Raji (cell line): ENCODE measurements around the gene KIF5A.

Source experiments
- POLR2A ChIP-seq: IDR thresholded peaks from 2 replicates; pipeline ENCODE4 v1.6.1; 2011; ENCODE audit warnings: low read depth, low read length, control low read depth; ENCODE audit not compliant: insufficient read depth

Gene KIF5A

DNA sequence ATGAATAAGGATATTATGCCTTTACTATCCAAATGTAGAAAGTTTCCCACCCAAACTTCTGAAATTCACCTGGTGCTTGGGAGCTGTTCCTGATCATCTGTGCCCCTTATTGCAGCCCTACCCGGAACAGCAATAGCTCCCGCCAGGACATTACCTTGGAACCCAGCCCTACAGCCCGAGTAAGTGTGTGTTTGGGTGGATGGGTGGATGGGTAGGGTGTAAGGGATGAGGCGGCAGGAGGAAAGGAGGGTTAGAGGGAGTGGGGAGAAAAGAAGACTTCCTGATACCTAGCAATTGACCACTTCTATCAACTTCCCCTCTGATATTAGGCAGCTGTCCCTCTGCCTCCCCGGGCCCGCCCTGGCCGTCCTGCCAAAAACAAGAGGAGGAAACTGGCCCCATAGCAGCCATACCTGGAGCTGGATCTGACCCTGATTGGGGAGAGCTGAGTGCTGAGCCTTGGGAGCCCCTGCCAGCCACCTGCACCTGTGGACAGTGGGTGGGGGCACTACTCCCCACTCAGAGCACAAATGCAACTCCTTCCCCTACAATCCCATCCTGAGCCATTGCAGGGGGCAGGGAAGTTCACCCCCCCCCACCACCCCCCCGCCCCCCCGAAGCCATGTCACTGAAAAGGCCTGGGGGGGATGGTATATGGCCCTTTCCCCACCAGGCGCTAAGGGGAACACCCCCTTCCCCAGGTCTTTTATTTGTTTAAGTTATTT is 20.9 kb upstream of the KIF5A start:
- no peak for TF ChIP-seq POLR2A

DNA sequence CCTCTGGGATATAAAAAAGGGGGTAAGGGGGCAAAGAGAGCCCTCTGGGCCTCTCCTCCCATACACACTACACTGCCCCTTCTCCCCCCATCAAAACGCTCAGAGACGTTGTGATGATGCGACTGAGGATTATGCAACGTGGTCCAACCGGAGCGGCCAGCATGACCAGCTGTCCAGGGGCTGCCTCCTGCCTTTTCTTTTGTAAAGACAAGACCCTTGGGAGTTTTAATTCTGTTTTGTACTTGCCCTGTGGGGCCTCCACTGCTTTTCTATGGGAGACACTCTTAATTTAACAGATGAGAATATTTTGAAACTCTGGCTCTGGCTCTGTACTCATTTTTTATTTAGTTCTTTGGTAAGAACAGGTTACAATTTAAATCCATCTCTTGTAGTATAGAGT is 20.0 kb upstream of the KIF5A start:
- no peak for TF ChIP-seq POLR2A

DNA sequence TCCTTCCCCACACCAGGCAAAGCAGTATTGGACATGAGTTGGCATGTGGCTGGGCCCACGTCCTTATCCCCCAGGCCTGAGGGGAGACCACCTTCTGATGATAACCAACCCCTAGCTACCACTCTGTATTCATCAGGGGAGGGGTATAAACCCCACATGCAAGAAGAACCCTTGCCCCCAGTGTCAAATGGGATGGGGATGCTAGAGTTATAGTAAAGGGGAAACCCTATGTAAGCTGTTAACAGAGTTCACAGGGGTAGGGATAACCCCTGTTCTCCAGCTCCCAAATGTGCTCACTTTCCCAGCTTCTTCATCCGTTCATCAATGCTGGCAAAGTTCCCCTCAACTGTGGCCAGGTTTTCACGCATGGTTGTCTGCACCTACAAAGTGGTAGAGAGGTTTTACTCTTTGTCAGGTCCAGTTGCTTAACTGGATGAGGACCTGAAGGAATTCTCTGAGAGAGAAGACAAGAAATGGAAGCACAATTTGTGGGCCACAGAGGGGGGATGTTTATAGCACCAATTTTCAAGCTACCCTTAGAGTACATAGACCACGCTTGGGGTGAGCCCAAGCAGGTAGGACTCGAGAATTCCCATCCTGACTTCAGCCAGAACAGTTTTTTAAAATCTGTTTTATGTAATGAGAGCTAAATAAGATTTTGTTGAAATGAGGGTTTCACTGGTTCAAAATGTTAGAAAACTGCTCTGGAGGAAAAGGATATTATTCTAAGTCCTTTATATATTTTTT is 19.3 kb upstream of the KIF5A start:
- TF ChIP-seq POLR2A = no peak

DNA sequence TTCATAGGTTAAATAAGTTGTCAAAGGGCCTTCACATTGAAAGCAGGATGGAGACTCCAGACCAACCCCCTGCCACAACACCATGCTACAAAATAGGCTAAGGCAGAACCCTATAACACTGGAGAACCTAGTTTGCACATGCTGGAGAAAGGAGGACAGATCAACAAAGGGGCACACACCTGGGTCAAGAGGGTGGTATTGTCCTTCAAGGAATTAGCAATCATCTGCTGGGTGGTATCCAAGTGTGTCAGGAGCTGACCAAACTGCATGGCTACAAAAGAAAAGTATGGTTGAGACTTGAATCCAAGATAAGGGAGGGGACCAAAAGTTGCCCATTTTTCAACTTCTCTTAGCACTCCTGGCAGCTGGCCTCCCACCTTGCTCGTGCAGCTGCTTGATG is 18.0 kb upstream of the KIF5A start:
- TF ChIP-seq POLR2A = no peak

DNA sequence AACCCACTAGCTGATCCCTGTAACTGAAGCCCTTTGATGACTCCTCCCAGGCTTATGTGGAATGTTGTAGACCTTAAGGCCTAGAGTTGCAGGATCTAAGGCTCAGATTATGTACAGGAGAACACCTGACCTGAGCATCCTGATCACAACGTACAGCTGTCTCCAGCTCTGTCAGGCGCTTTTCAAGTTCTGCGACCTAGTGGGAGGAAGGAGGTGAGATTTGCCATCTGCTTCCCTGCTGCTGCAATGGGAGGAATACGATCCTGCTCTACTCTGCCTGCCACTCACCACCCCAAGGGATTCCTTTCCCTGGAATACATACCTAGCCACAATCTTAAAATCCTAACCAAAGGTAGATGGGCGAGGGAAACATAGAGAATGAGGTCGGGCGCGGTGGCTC is 16.7 kb upstream of the KIF5A start:
- TF ChIP-seq POLR2A = no peak

DNA sequence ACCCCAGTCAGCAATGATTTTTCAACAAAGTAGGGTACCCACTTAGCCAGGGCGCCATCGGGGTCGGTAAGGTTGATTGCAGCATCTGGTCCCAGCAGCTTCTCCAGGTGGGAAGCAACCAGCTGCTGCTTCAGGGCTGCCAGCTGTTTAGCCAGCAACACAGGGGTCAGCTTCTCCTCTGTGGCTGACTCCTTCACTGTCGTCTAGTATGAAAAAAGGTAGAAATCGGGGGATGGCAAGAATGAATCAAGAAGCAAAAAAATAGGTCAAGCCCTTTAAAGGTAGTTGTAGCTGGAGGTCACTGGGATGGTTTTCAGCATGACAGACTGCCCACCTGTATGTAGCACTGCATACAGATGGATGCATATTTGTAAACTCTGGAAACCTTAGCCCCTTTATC is 15.6 kb upstream of the KIF5A start:
- TF ChIP-seq POLR2A = no peak

DNA sequence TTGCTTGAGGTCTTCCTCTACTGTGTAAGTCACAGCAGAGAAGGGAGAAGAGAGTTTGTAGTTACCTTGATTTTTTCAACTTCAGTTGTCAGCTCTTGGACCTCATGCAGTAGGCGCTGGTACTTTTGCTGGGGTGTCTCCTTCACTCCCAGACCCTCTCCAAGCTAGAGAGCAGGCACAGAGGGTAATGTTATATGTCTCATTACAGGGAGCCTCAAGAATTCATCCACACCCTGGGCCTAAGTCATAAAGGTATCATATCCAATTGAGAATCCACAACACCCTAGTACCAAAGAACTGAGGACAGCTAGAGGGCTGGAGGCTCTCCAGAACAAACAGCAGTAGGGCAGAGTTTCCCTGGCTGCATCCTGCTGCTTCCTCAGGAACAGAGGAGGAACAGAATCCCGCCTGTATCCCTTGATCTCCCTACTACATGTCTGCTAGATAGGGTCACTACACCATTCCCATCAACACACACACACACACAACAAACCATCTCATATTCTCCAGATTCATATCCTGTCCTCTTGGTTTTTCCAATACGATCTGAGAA is 14.8 kb upstream of the KIF5A start:
- no peak for TF ChIP-seq POLR2A

DNA sequence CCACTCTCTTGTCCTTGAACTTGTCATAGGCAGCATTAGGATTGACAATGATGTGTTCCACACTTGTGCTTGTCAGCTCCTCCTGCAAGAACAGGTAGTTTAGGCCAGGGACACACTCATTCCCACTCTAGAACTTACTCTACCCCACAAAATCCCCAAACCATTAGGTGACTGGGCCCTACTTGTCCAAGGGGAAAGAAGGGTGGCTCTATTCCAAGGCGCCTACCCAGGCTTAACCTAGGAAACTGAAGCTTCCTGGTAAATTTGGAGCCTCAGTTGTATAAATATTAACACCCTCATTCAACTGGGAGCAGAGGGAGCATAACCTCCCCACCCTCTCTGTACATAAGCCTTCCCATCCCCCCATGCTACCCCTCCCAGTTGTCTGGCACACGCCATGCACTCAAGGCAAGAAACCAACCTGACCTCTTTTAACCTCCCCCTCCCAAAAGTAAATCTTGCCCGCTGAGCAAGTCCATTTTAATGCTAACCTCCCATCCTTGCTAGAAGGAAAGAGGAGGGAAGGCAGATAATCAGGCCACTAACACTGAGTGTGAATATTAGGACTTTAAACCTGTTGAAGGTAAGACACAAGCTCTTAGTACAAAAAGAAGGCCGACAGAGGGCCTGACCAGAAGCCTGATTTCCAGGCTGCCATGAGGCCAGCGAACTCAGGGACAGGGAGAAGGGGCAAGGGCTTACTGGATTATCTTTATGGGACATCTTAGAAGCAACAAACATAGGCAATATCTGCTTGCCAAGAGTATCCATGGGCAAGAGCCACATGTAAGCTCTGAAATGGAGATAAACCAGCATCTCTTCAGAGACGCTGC is 13.9 kb upstream of the KIF5A start:
- no peak for TF ChIP-seq POLR2A

DNA sequence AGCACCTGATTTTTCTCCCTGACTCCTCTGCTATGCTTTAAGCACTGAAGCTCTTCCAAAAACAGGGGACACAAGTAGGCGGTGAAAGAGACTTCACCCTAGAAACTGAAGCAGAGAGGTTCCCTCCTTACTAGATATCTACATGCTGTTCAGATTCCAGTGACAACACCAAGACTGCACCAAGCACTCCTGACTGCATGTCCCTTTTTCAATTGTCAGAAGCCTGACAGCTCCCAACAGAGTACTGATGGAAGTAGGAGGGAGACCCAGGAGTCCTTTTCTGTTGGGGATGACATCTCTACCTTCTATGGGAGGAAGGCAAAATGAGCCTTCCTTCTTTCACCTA is 13.3 kb upstream of the KIF5A start:
- no peak for TF ChIP-seq POLR2A

DNA sequence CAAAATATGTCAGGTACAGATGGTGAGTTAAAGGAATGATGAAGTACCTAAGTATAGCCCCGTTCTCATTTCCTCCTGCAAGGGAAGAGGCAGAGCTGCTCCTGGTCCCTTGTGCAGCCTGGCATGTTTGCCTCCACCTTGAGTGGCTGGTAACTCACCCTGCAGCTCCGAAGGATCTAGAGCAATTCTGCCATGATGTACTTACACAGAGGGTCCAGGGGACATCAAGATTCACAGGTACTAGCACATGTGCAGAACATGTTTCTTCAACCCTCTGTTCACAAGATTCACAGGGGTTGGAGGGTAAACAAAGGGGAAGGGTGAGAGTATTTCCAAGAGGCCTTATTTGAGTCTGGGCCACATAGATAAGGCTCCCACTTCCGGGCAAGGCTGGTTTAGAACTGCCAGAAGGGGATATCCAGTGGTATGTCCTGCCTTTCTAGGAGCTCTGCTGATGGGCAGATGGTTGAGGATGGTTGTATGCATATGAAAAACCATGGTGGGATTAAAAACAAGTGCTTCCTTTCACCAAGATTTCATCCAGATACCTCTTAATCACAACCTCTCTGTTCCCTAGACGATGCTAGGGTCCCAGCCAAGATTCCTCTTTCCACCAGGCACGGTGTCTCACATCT is 10.6 kb upstream of the KIF5A start:
- no peak for TF ChIP-seq POLR2A

DNA sequence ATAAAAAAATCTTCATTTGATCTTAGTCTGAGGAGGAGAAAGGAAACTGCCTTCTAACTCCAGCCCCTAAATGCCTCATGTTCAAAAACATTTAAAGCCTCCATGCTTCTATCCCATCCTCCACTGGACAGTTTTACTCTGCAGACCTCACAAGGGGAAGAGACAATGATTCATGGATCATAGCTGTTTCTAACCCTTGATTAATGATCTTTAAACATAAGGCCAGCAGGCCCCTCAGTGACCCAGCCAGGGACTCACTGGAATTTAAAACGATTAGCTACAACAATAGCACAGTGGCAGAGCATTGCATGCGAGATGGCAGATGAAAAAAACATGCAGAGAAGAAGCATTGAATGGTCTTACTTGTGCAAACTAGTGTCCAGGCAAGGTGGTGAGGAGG is 8.8 kb upstream of the KIF5A start:
- no peak for TF ChIP-seq POLR2A

DNA sequence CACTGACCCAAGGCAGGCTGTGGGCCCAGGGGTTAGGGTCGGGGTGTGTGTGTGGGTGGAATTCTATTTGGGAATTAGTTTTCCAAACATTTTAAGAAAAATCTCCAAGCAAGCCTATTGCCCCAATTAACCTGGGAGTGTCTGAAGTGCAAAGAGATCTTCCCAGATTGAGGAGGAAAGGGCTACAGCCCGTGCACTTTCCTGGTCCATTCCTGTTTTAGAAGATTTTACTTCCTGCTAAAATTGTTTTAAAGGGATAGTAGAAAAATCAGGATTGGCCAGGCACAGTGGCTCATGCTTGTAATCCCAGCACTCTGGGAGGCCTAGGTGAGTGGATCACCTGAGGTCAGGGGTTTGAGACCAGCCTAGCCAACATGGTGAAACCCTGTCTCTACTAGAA is 8.1 kb upstream of the KIF5A start:
- no peak for TF ChIP-seq POLR2A

DNA sequence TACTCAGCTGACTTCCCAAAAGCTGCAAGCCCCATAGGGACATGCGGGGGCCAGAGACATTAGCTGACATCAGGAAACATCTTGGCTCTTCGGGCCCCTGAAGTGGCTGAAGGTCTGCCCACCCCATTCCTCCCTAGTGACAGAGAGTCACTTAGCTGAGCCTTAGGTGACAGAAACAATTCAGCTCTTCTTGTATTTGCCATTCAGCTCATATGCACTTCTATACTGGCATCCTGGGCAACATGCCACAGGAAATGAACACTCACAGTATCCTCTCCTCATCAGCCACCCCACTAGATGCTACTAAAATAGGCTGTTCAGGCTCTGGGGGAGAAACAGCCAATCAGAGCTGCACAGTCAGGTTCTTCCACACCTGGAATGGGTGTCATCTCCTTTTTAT is 6.3 kb upstream of the KIF5A start:
- no peak for TF ChIP-seq POLR2A

DNA sequence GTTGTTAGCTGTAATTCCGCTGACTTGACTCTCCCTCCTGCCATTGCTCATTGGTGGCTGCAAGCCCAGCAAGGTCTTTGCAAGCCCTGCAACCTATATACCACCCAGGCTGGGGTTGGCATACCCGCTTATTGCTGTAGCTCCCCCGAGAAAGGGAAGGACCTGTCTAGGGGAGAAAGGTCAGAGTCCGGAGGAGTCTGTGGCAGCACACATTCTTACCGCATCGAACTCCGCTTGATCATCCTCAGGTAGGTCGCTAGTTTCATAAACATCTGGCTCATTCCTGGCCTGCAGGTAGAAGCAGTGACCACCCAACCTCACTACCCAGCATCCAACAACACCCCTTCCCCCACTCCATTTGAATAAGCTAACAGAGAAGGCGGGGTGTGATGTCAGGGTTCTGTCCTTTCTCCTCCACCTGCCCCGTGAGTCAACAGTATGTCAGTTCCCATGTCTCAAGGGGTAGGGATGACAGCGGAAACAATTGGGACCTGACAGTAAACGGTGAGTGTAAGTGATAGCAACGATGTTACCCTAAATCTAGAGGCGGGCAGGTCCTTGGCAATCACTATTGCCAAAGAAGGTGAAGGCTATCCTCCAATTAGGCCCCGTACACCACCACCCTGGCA is 3.9 kb upstream of the KIF5A start:
- TF ChIP-seq POLR2A = no peak
